ENCODE results near the gene ARSB. TPM values are rescaled to one million over a fixed set of nuclear protein-coding genes. Genes with fewer than 3 reads are reported as not detected.

The ARSB gene
- total and polyA plus RNA-seq, 9 of the 15 experiments (the other 6 are each of a cell fraction or from before 2014, with no cell fraction given), result 0.52 to 4.6 (median 2.4) TPM

DNA sequence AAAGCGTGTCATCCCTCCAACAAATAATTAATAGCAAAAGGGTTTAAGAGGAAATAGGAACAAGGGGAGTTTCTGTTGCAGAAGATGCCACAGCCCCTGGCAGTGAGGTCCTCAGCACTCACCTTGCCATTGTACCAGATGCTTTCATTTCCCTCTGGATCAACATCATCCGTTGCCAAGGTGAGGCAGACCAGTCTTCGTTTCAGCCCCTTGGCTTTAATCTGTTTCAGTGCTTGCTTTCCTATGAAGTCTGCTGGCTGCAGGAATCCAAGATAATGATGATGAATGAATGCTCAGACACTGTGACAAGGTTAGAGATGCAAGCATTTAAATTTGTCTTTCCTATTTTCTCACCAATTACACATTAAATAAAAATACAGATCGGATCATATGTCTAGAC lies 20.0 kb upstream of the ARSB start:
- Histone ChIP-seq H4K20me1 (replicated peaks; ENCODE audit: control insufficient read depth, insufficient read depth, low read length) (no peaks in the 10 kb centered on the region), H3K9me1 (ENCODE audit: control insufficient read depth, insufficient read depth, low read length) (no peaks in the 10 kb centered on the region), H3K27me3 (ENCODE audit: control insufficient read depth in 2 of 2, insufficient read depth in 2 of 2, low read length in 2 of 2) (peaks cover 11 to 13% of the 10 kb centered on the region in 2 experiments; a peak in 3 of 5 replicates), H3K36me3 (ENCODE audit: control insufficient read depth, insufficient read depth, low read length) (no peaks in the 10 kb centered on the region), H3K79me2 (ENCODE audit: control insufficient read depth, insufficient read depth, low read length) (no peaks in the 10 kb centered on the region), H3K4me3 (no peak overlapping the region), H3K4me2 (ENCODE audit: insufficient read depth, low read length) (no peak overlapping the region), H3K9ac (ENCODE audit: insufficient read depth in 1 of 2, low read depth in 2 of 2, low read length in 2 of 2) (no peak overlapping the region), H2AFZ (ENCODE audit: low read depth, low read length) (no peak overlapping the region), H3K4me1 (replicated peaks in 1 of 2; ENCODE audit: control insufficient read depth in 2 of 2, insufficient read depth in 2 of 2, low read length in 2 of 2) (no peaks in the 10 kb centered on the region), H3K27ac (ENCODE audit: extremely low read depth, low read depth, low read length) (no peak overlapping the region), H3K9me3 (replicated peaks; ENCODE audit: control insufficient read depth, insufficient read depth, low read depth, low read length) (no peaks in the 10 kb centered on the region)
- no peak for DNase-seq (ENCODE audit: extremely low read depth in 1 of 4, low spot score in 3 of 4)
- intact Hi-C loops (cut with micrococcal nuclease), result no loop called here
- WGBS (ENCODE audit: insufficient coverage, low coverage, missing lambda C conversion rate), result 0% methylated on average over 4 of the region's 4 CpGs
- in situ Hi-C loops (cut with MboI), result loop anchor here (25.0 kb wide), 1 partner anchor 1307 kb away; the partner anchor contains the start of gene SPZ1
- no peak for ATAC-seq
- ChIA-PET POLR2A (no interaction called here), CTCF (ENCODE audit: low intra/inter-chr PET ratio) (no interaction called here)
- no TSS peak for BruUV-seq (replicated peaks)
- FAIRE-seq, result no peak
- no peak for TF ChIP-seq LCOR (CRISPR knock-in tag; IDR thresholded peaks at IDR 0.05)
- TF ChIP-seq CSDE1 (IDR thresholded peaks at IDR 0.05), result no peak
- TF ChIP-seq TCF3 (CRISPR knock-in tag; IDR thresholded peaks at IDR 0.05), result no peak
- no peak for TF ChIP-seq RBBP5 (IDR thresholded peaks at IDR 0.05; ENCODE audit: borderline replicate concordance, insufficient read depth, low read length, poor library complexity, severe bottlenecking)
- no peak for TF ChIP-seq SIX5 (IDR thresholded peaks at IDR 0.05; ENCODE audit: borderline replicate concordance in 1 of 2, insufficient read depth in 1 of 2, low read depth in 1 of 2, low read length in 2 of 2)
- TF ChIP-seq, protein P1, sequence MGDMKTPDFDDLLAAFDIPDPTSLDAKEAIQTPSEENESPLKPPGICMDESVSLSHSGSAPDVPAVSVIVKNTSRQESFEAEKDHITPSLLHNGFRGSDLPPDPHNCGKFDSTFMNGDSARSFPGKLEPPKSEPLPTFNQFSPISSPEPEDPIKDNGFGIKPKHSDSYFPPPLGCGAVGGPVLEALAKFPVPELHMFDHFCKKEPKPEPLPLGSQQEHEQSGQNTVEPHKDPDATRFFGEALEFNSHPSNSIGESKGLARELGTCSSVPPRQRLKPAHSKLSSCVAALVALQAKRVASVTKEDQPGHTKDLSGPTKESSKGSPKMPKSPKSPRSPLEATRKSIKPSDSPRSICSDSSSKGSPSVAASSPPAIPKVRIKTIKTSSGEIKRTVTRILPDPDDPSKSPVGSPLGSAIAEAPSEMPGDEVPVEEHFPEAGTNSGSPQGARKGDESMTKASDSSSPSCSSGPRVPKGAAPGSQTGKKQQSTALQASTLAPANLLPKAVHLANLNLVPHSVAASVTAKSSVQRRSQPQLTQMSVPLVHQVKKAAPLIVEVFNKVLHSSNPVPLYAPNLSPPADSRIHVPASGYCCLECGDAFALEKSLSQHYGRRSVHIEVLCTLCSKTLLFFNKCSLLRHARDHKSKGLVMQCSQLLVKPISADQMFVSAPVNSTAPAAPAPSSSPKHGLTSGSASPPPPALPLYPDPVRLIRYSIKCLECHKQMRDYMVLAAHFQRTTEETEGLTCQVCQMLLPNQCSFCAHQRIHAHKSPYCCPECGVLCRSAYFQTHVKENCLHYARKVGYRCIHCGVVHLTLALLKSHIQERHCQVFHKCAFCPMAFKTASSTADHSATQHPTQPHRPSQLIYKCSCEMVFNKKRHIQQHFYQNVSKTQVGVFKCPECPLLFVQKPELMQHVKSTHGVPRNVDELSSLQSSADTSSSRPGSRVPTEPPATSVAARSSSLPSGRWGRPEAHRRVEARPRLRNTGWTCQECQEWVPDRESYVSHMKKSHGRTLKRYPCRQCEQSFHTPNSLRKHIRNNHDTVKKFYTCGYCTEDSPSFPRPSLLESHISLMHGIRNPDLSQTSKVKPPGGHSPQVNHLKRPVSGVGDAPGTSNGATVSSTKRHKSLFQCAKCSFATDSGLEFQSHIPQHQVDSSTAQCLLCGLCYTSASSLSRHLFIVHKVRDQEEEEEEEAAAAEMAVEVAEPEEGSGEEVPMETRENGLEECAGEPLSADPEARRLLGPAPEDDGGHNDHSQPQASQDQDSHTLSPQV (IDR thresholded peaks at IDR 0.05), result no peak
- TF ChIP-seq CHD1 (IDR thresholded peaks at IDR 0.05; ENCODE audit: low read length), result no peak
- no peak for TF ChIP-seq FOXJ3 (CRISPR knock-in tag; IDR thresholded peaks at IDR 0.05)
- no peak for TF ChIP-seq PYGO2 (tag; IDR thresholded peaks at IDR 0.05)
- no peak for TF ChIP-seq HSF4 (CRISPR knock-in tag; IDR thresholded peaks at IDR 0.05; ENCODE audit: borderline replicate concordance)
- TF ChIP-seq, protein P2, sequence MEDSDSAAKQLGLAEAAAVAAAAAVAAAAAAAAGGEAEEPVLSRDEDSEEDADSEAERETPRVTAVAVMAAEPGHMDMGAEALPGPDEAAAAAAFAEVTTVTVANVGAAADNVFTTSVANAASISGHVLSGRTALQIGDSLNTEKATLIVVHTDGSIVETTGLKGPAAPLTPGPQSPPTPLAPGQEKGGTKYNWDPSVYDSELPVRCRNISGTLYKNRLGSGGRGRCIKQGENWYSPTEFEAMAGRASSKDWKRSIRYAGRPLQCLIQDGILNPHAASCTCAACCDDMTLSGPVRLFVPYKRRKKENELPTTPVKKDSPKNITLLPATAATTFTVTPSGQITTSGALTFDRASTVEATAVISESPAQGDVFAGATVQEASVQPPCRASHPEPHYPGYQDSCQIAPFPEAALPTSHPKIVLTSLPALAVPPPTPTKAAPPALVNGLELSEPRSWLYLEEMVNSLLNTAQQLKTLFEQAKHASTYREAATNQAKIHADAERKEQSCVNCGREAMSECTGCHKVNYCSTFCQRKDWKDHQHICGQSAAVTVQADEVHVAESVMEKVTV (CRISPR knock-in tag; IDR thresholded peaks at IDR 0.05), result no peak

Data from K562 (cell line).